Ishikawa (cell line): Measurements from ENCODE around the gene PODN.

Source experiments
- CREB1 ChIP-seq: IDR thresholded peaks from 2 replicates; pipeline ENCODE4 v1.6.1; 2012; ENCODE audit warnings: low read depth
- EP300 ChIP-seq: IDR thresholded peaks from 2 replicates; pipeline ENCODE4 v1.6.1; 2012; ENCODE audit warnings: borderline replicate concordance
- MAX ChIP-seq: IDR thresholded peaks from 2 replicates; pipeline ENCODE4 v1.6.1; 2012
- NFIC ChIP-seq: IDR thresholded peaks from 2 replicates; pipeline ENCODE4 v1.6.1; 2012
- USF1 ChIP-seq: IDR thresholded peaks from 2 replicates; pipeline ENCODE4 v1.6.1; 2012

- TF ChIP-seq EP300 (no peak), NFIC (no peak), MAX (no peak), USF1 (no peak), CREB1 (no peak)
Observed at GRCh38 chr1:53111073-53111556, 49.1 kb downstream of the PODN start.
